ENCODE data around the gene PBRM1. TPM values are rescaled to one million over a fixed set of nuclear protein-coding genes. Genes with fewer than 3 reads are reported as not detected.
"Not testable (repeated sequence)": the region's sequence is repeated elsewhere in the genome, so short reads cannot be mapped to it uniquely, and the experiment has no call there.

The PBRM1 gene
- 83.4 TPM for total RNA-seq

GRCh38 chr3:52685709-52686691 lies at the start of gene PBRM1, which contains the start of gene GNL3:
Gene PBRM1, minus strand, starts transcription at chr3:52685913.
Gene GNL3, plus strand, starts transcription at chr3:52686032. Its CDS starts 61 bp downstream, at chr3:52686093.
- peak; percentile 96 for DNase-seq

GRCh38 chr3:52733256-52733891 lies 47.7 kb upstream of the PBRM1 start:
- no peak for DNase-seq

- DNase-seq: no peak
Observed at GRCh38 chr3:52731590-52731989, 45.9 kb upstream of the PBRM1 start.

GRCh38 chr3:52730681-52731080 lies 45.0 kb upstream of the PBRM1 start:
- no peak for DNase-seq

- DNase-seq: not testable (repeated sequence)
Observed at GRCh38 chr3:52728753-52729152, 43.0 kb upstream of the PBRM1 start.

- no peak for DNase-seq
Observed at GRCh38 chr3:52724511-52724910, 38.8 kb upstream of the PBRM1 start.

GRCh38 chr3:52723935-52724334 lies 38.2 kb upstream of the PBRM1 start:
- DNase-seq: no peak

GRCh38 chr3:52722491-52722890 lies 36.8 kb upstream of the PBRM1 start:
- DNase-seq: no peak

- no peak for DNase-seq
Observed at GRCh38 chr3:52721730-52722008, 36.0 kb upstream of the PBRM1 start.

GRCh38 chr3:52721002-52721729 lies 35.5 kb upstream of the PBRM1 start:
- no peak for DNase-seq

GRCh38 chr3:52719618-52720017 lies 33.9 kb upstream of the PBRM1 start:
- no peak for DNase-seq

GRCh38 chr3:52715714-52716305 lies 30.1 kb upstream of the PBRM1 start:
- DNase-seq: no peak

- DNase-seq: no peak
Observed at GRCh38 chr3:52714335-52715302, 28.9 kb upstream of the PBRM1 start.

- DNase-seq: no peak
Observed at GRCh38 chr3:52712291-52713212, 26.8 kb upstream of the PBRM1 start.

GRCh38 chr3:52710512-52710911 lies 24.8 kb upstream of the PBRM1 start:
- DNase-seq: no peak

GRCh38 chr3:52707585-52707984 lies 21.9 kb upstream of the PBRM1 start:
- DNase-seq: no peak

- DNase-seq: peak; percentile 87
Observed at GRCh38 chr3:52705688-52706686, 20.3 kb upstream of the PBRM1 start, which contains the start of the genes GLT8D1 and SPCS1. Gene GLT8D1, minus strand, starts transcription at chr3:52705791. Its CDS starts 5,331 bp downstream, at chr3:52700460. Gene SPCS1, plus strand, starts transcription at chr3:52706106. Its CDS starts 141 bp downstream, at chr3:52706247.

GRCh38 chr3:52705438-52705687 lies 19.6 kb upstream of the PBRM1 start:
- DNase-seq: no peak

All from skin of body (tissue), 2 donors.